Stimulated activated CD8-positive, alpha-beta memory T cell treated with anti-CD3 and anti-CD28 coated beads, Interleukin-4, amount 100 ng/mL, for 24 hours (primary cell): Measurements from ENCODE around the gene ZNF302.
"Not testable (repeated sequence)": the region's sequence is repeated elsewhere in the genome, so short reads cannot be mapped to it uniquely, and the experiment has no call there.

Source experiments
- DNase-seq: peaks from one replicate; pipeline ENCODE4 v3.0.0-alpha.2; 2020; ENCODE audit warnings: low read depth

The ZNF302 gene

GRCh38 chr19:34677386-34678084, at the start of gene ZNF302:
Gene ZNF302 (plus strand): TSS chr19:34677678. CDS start chr19:34678805, 1,127 bp downstream.
- DNase-seq = peak; percentile 95

- no peak for DNase-seq
Measured at GRCh38 chr19:34633802-34634201, 43.7 kb upstream of the ZNF302 start.

GRCh38 chr19:34639491-34640085, 37.9 kb upstream of the ZNF302 start:
- peak; percentile 13 for DNase-seq

GRCh38 chr19:34642241-34642640, 35.2 kb upstream of the ZNF302 start:
- DNase-seq = no peak

- DNase-seq = no peak
Measured at GRCh38 chr19:34644991-34645461, 32.5 kb upstream of the ZNF302 start.

- no peak for DNase-seq
Measured at GRCh38 chr19:34645551-34645950, 31.9 kb upstream of the ZNF302 start.

- no peak for DNase-seq
Measured at GRCh38 chr19:34649886-34650543, 27.5 kb upstream of the ZNF302 start.

GRCh38 chr19:34651747-34652146, 25.7 kb upstream of the ZNF302 start:
- DNase-seq = no peak

GRCh38 chr19:34654796-34655195, 22.7 kb upstream of the ZNF302 start:
- DNase-seq = no peak

- no peak for DNase-seq
Measured at GRCh38 chr19:34655651-34656050, 21.8 kb upstream of the ZNF302 start.

GRCh38 chr19:34661357-34661756, 16.1 kb upstream of the ZNF302 start:
- no peak for DNase-seq

- no peak for DNase-seq
Measured at GRCh38 chr19:34662919-34663318, 14.6 kb upstream of the ZNF302 start.

GRCh38 chr19:34664168-34664567, 13.3 kb upstream of the ZNF302 start:
- DNase-seq = no peak

- DNase-seq = no peak
Measured at GRCh38 chr19:34664870-34665269, 12.6 kb upstream of the ZNF302 start.

GRCh38 chr19:34665275-34665674, 12.2 kb upstream of the ZNF302 start:
- DNase-seq = not testable (repeated sequence)

GRCh38 chr19:34666200-34666957, 11.1 kb upstream of the ZNF302 start:
- DNase-seq = no peak

GRCh38 chr19:34666958-34667265, 10.6 kb upstream of the ZNF302 start:
- no peak for DNase-seq

GRCh38 chr19:34667349-34668076, 10.0 kb upstream of the ZNF302 start:
- no peak for DNase-seq

GRCh38 chr19:34668077-34668689, 9.3 kb upstream of the ZNF302 start:
- not testable (repeated sequence) for DNase-seq

GRCh38 chr19:34668690-34669089, 8.8 kb upstream of the ZNF302 start:
- not testable (repeated sequence) for DNase-seq

GRCh38 chr19:34669305-34669704, 8.2 kb upstream of the ZNF302 start:
- no peak for DNase-seq
